ENCODE results near the gene NR2E1.

NR2E1 gene

GRCh38 chr6:108165714-108166663 is at the start of gene NR2E1:
Gene NR2E1, plus strand, starts transcription at chr6:108166022. Its CDS starts 744 bp downstream, at chr6:108166766.
- in situ Hi-C loops (cut with HindIII; ENCODE audit: low pct_ligation_motif_present, low sequenced_read_pairs), result no loop called here
- no peak for DNase-seq
- Histone ChIP-seq H3K27ac (no peak within 1 kb of the TSS), H3K36me3 (replicated peaks) (no peaks in the 10 kb centered on the region), H3K27me3 (replicated peaks) (peaks cover 99% of the 10 kb centered on the region), H3K4me3 (ENCODE audit: low read depth, low read length) (no peak within 1 kb of the TSS)
- TF ChIP-seq CTCF (IDR thresholded peaks at IDR 0.05; ENCODE audit: low read depth, low read length, missing control alignments), result no peak

GRCh38 chr6:108116546-108117426 is 49.0 kb upstream of the NR2E1 start:
- DNase-seq, result no peak
- Histone ChIP-seq H3K27me3 (replicated peaks) (peaks cover 56% of the 10 kb centered on the region), H3K4me3 (ENCODE audit: low read depth, low read length) (no peak overlapping the region), H3K36me3 (replicated peaks) (no peaks in the 10 kb centered on the region), H3K27ac (no peak overlapping the region)
- TF ChIP-seq CTCF (IDR thresholded peaks at IDR 0.05; ENCODE audit: low read depth, low read length, missing control alignments), result no peak
- in situ Hi-C loops (cut with HindIII; ENCODE audit: low pct_ligation_motif_present, low sequenced_read_pairs), result loop anchor here (25.0 kb wide), 1 partner anchor 371 kb away; no protein-coding TSS in a partner anchor

- DNase-seq, result no peak
- in situ Hi-C loops (cut with HindIII; ENCODE audit: low pct_ligation_motif_present, low sequenced_read_pairs), result loop anchor here (25.0 kb wide), 1 partner anchor 370 kb away; no protein-coding TSS in a partner anchor
- Histone ChIP-seq H3K4me3 (ENCODE audit: low read depth, low read length) (peak overlapping the region; percentile 54), H3K36me3 (replicated peaks) (no peaks in the 10 kb centered on the region), H3K27me3 (replicated peaks) (peaks cover 58% of the 10 kb centered on the region), H3K27ac (no peak overlapping the region)
- TF ChIP-seq CTCF (IDR thresholded peaks at IDR 0.05; ENCODE audit: low read depth, low read length, missing control alignments), result no peak
These were observed 48.1 kb upstream of the NR2E1 start for GRCh38 chr6:108117427-108118358.

GRCh38 chr6:108118359-108118724 is 47.5 kb upstream of the NR2E1 start:
- in situ Hi-C loops (cut with HindIII; ENCODE audit: low pct_ligation_motif_present, low sequenced_read_pairs), result loop anchor here (25.0 kb wide), 1 partner anchor 369 kb away; no protein-coding TSS in a partner anchor
- no peaks in the 10 kb centered on the region for H3K36me3 ChIP-seq (replicated peaks)
- H3K27ac ChIP-seq, result no peak overlapping the region
- H3K4me3 ChIP-seq (ENCODE audit: low read depth, low read length), result no peak overlapping the region
- no peak for TF ChIP-seq CTCF (IDR thresholded peaks at IDR 0.05; ENCODE audit: low read depth, low read length, missing control alignments)
- peaks cover 63% of the 10 kb centered on the region for H3K27me3 ChIP-seq (replicated peaks)
- no peak for DNase-seq

Data from brain microvascular endothelial cell (primary cell).